HEK293T (cell line): ENCODE results near the gene IFNAR1.

Experiments
- CTCF ChIA-PET: fragments of 350-600 bp; formaldehyde crosslinking; extraction: SDS; loops from one replicate; lab custom pipeline; 2021; ENCODE audit warnings: antibody characterized with exemption, inconsistent platforms; lab: Yijun Ruan, JAX
- POLR2A ChIA-PET: fragments of 350-600 bp; formaldehyde crosslinking; extraction: SDS; loops from one replicate; lab custom pipeline; 2020; ENCODE audit warnings: antibody characterized with exemption, inconsistent platforms; lab: Yijun Ruan, JAX
- DNase-seq: peaks from one replicate; pipeline ENCODE4 v3.0.0; 2012; ENCODE audit warnings: mixed read lengths; ENCODE audit errors: extremely low spot score
- ARNT ChIP-seq: fragments of 450-650 bp; IDR thresholded peaks from 2 replicates; pipeline ENCODE4 v1.6.1; 2017; ENCODE audit warnings: mild to moderate bottlenecking
- BHLHE40 ChIP-seq: fragments of 450-650 bp; IDR thresholded peaks from 2 replicates; pipeline ENCODE4 v1.6.1; 2016; ENCODE audit warnings: mild to moderate bottlenecking, moderate library complexity, borderline replicate concordance
- CTBP1 ChIP-seq: fragments of 450-650 bp; IDR thresholded peaks from 2 replicates; pipeline ENCODE4 v1.6.1; 2016; ENCODE audit warnings: borderline replicate concordance
- ELF4 ChIP-seq: fragments of 450-650 bp; IDR thresholded peaks from 2 replicates; pipeline ENCODE4 v1.6.1; 2017; ENCODE audit warnings: antibody characterized with exemption
- FOXA1 ChIP-seq: fragments of 450-650 bp; IDR thresholded peaks from 2 replicates; pipeline ENCODE4 v1.6.1; 2016; ENCODE audit warnings: mild to moderate bottlenecking
- FOXK2 ChIP-seq: fragments of 450-650 bp; IDR thresholded peaks from 2 replicates; pipeline ENCODE4 v1.6.1; 2016; ENCODE audit warnings: mild to moderate bottlenecking
- FOXM1 ChIP-seq: fragments of 450-650 bp; IDR thresholded peaks from 2 replicates; pipeline ENCODE4 v1.6.1; 2017; ENCODE audit warnings: mild to moderate bottlenecking, borderline replicate concordance
- HDGF ChIP-seq: fragments of 450-650 bp; IDR thresholded peaks from 2 replicates; pipeline ENCODE4 v1.6.1; 2017; ENCODE audit warnings: antibody characterized with exemption, borderline replicate concordance
- L3MBTL2 ChIP-seq: fragments of 450-650 bp; conservative IDR thresholded peaks from 2 replicates; pipeline ENCODE4 v1.6.1; 2016; ENCODE audit warnings: mild to moderate bottlenecking
- LEF1 ChIP-seq: fragments of 450-650 bp; IDR thresholded peaks from 2 replicates; pipeline ENCODE4 v1.6.1; 2017; ENCODE audit warnings: mild to moderate bottlenecking, borderline replicate concordance
- NFRKB ChIP-seq: fragments of 450-650 bp; IDR thresholded peaks from 2 replicates; pipeline ENCODE4 v1.6.1; 2016; ENCODE audit warnings: mild to moderate bottlenecking, moderate library complexity
- SP1 ChIP-seq: fragments of 450-650 bp; IDR thresholded peaks from 2 replicates; pipeline ENCODE4 v1.6.1; 2017
- SUZ12 ChIP-seq: fragments of 450-650 bp; IDR thresholded peaks from 2 replicates; pipeline ENCODE4 v1.6.1; 2016; ENCODE audit warnings: mild to moderate bottlenecking
- TARDBP ChIP-seq: fragments of 450-650 bp; IDR thresholded peaks from 2 replicates; pipeline ENCODE4 v1.6.1; 2016
- ZNF384 ChIP-seq: fragments of 450-650 bp; IDR thresholded peaks from 2 replicates; pipeline ENCODE4 v1.6.1; 2016
- TF ChIP-seq, protein P1 (sequence below): fragments of 450-650 bp; IDR thresholded peaks from 2 replicates; pipeline ENCODE4 v1.6.1; 2016

Gene IFNAR1

DNA sequence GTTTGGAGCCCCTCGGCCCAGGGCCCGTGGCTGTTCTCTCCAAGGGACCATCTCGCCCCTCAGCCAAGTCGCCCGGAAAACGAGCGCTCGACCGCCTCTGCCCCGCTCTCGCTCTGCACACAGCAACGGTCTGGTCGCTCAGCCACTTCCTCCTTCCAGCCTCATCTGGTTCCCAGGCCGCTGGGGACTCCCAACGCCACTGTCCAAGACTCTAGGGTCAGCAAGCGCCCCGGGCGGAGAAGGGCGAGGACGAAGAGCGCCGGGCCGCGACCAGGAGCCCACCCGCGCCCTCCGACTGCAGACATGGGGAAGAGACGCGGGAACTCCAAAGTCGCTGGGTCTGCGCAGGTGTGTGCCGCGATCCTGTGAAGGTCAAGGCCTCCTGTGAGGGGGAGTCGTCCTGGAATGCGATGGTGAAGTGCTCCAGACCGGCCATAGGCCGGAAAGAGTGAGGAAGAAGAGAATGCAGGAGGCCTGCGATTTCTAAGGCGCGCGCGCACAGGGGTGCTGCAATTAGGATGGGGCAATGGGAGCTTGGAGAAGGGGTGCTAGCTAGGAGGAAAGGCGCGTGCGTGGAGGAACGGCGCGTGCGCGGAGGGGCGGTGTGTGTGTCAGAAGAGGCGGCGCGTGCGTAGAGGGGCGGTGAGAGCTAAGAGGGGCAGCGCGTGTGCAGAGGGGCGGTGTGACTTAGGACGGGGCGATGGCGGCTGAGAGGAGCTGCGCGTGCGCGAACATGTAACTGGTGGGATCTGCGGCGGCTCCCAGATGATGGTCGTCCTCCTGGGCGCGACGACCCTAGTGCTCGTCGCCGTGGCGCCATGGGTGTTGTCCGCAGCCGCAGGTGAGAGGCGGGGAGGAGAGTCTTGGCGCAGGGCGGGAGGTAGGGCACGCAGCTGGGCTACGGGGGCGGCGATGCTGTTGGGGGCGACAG is at the start of gene IFNAR1:
Gene IFNAR1 (plus strand): TSS at position 680 of the 931 bp plus-strand sequence. CDS start 86 bp downstream, at position 766.
- TF ChIP-seq SP1, result no peak
- no peak for TF ChIP-seq ELF4
- TF ChIP-seq ARNT, result no peak
- no peak for TF ChIP-seq LEF1
- peak; percentile 72 for TF ChIP-seq CTBP1
- peak; percentile 97 for TF ChIP-seq L3MBTL2
- no peak for TF ChIP-seq HDGF
- peak; percentile 98 for DNase-seq
- CTCF ChIA-PET, result interaction anchor here (1.1 kb wide), 1 partner anchor 37 kb away, joined by 7 read pairs; no protein-coding TSS in a partner anchor
- POLR2A ChIA-PET, result interaction anchor here (0.6 to 2.0 kb wide), 43 partner anchors 8 to 553 kb away, joined by 3 to 13 read pairs (median 4); partner anchors contain the start of genes OLIG2, PAXBP1 and TMEM50B

- POLR2A ChIA-PET, result no interaction called here
- CTCF ChIA-PET, result interaction anchor here (0.6 to 0.9 kb wide), 2 partner anchors 82 to 159 kb away, joined by 3 read pairs; no protein-coding TSS in a partner anchor
- TF ChIP-seq NFRKB, result no peak
- TF ChIP-seq, protein P1, sequence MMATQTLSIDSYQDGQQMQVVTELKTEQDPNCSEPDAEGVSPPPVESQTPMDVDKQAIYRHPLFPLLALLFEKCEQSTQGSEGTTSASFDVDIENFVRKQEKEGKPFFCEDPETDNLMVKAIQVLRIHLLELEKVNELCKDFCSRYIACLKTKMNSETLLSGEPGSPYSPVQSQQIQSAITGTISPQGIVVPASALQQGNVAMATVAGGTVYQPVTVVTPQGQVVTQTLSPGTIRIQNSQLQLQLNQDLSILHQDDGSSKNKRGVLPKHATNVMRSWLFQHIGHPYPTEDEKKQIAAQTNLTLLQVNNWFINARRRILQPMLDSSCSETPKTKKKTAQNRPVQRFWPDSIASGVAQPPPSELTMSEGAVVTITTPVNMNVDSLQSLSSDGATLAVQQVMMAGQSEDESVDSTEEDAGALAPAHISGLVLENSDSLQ, result no peak
- TF ChIP-seq ARNT, result no peak
- no peak for TF ChIP-seq SP1
- TF ChIP-seq FOXA1, result no peak
- no peak for TF ChIP-seq ZNF384
- no peak for TF ChIP-seq ELF4
- DNase-seq, result no peak
These were observed 46.0 kb upstream of the IFNAR1 start for GRCh38 chr21:33278721-33279120.

DNA sequence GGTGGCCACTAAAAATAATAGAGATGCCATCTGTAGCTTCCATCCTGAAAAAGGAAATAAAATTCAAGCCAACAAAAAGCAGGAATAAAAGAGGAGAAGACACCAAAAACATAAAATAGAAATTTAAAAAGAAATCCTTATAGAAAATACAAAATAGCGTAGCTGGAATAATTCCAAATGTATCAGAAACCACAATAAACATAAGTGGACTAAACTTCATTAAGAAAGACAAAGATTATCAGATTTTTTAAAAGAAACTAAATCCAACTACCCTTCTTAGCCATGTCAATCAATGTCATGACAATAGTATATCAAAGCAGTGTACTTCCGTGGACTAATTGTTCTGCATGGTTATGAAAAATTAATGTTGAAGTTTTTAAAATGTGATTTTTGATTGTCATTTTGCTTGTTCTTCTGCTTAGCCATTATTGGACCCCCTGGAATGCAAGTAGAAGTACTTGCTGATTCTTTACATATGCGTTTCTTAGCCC is 45.4 kb upstream of the IFNAR1 start:
- CTCF ChIA-PET, result interaction anchor here (0.6 to 0.9 kb wide), 2 partner anchors 82 to 158 kb away, joined by 3 read pairs; no protein-coding TSS in a partner anchor
- POLR2A ChIA-PET, result no interaction called here
- TF ChIP-seq, protein P1, result peak; percentile 28
- TF ChIP-seq ARNT, result no peak
- DNase-seq, result no peak

GRCh38 chr21:33281096-33281652 is 43.6 kb upstream of the IFNAR1 start:
- TF ChIP-seq, protein P1, result no peak
- TF ChIP-seq BHLHE40 (no peak), NFRKB (no peak), TARDBP (no peak), ELF4 (no peak), LEF1 (no peak), FOXA1 (no peak), CTBP1 (no peak), SP1 (no peak), ARNT (no peak), L3MBTL2 (no peak), ZNF384 (no peak), FOXK2 (no peak), SUZ12 (no peak), FOXM1 (no peak)
- ChIA-PET POLR2A (no interaction called here), CTCF (no interaction called here)
- no peak for DNase-seq

GRCh38 chr21:33283203-33283602 is 41.6 kb upstream of the IFNAR1 start:
- DNase-seq, result no peak
- TF ChIP-seq BHLHE40, result no peak
- no peak for TF ChIP-seq FOXM1
- TF ChIP-seq SUZ12, result no peak
- TF ChIP-seq FOXK2, result no peak
- no peak for TF ChIP-seq ARNT
- no peak for TF ChIP-seq CTBP1
- no peak for TF ChIP-seq TARDBP
- TF ChIP-seq ELF4, result no peak
- ChIA-PET POLR2A (interaction anchor here (1.3 kb wide), 1 partner anchor 41 kb away, joined by 3 read pairs; the partner anchor contains the start of gene IFNAR1), CTCF (no interaction called here)

GRCh38 chr21:33286076-33286475 is 38.7 kb upstream of the IFNAR1 start:
- CTCF ChIA-PET, result no interaction called here
- TF ChIP-seq L3MBTL2 (no peak), HDGF (no peak), CTBP1 (no peak), FOXK2 (no peak), TARDBP (no peak)
- TF ChIP-seq, protein P1, result no peak
- POLR2A ChIA-PET, result interaction anchor here (0.8 kb wide), 1 partner anchor 39 kb away, joined by 5 read pairs; the partner anchor contains the start of gene IFNAR1
- DNase-seq, result no peak
